Measurements from ENCODE around the gene LDLRAD1.

DNA sequence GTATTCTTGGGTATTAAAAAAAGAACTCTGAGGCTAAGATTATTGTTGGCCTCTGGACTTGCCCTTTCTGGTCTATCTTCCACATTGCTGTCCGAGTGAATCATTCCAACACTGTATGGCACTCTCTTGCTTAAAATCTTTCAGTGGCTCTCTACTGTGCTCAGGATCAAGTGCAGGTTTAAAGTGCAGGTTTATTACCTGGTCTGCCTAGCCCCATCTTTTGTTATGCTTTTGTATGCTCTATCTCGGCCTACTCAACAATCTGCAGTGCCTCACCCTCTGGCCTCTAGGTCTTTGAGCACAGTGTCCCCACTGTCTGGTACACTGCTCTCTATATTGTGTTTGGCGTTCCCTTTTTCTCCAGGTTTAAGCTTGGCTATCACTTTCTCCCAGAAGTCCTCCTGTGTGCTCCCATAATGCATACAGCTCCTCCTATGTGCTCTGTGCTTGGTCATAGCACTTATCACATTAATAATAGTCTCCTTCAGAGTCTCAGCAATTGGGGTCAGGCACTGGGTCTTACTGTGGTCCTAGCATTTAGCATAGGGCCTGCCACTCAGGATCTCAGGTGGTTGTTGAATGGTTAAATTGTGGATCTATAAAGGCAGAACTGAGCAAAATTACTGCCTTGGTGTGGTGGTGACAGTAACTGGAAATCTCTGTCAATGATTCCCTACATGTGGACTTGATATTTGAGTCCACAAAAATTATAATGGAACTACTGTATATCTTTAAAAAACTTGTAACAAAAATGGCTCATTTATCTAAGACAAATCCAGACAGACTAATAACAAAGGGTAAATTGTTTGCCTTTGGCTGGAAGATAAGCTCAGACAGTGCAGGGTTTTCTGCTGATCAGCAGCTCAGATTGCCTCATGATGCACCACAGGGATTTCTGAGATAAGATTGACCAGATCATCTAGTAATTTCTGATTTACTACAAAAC, 10.6 kb upstream of the LDLRAD1 start:
- TF ChIP-seq POLR2A (IDR thresholded peaks at IDR 0.05) = no peak
- TF ChIP-seq CTCF (IDR thresholded peaks at IDR 0.05) = no peak

Measured in testis (tissue), 2 donors.